ENCODE data around the gene FOXD4.
"Not testable (repeated sequence)": the region's sequence is repeated elsewhere in the genome, so short reads cannot be mapped to it uniquely, and the experiment has no call there.

Gene FOXD4

DNA sequence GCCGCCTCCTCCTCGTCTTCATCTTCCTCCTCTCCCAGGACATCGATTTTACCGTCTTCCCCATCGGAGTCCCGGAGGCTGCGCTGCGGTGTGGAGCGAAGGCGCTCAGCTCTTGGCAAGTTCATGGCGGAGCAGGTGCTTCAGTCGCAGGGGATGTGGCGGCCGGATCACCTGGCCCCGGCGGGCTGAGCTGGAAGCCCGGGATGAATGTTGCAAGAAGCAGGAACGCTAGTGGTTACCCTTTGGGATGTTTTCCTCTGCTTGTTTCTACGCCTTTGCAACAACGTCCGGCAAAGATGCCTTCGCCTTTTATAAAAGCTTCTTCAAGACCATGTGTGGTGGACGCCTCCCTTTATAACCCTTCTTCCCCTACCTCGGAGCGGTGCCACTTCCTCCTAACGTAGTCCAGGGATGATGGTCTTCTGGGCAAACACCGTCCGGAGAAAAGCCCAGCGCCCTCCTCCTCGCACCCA, at the start of gene FOXD4:
Gene FOXD4, minus strand, starts transcription at position 423 of the 473 bp plus-strand sequence. Its CDS starts 298 bp downstream, at position 125.
- DNase-seq = not testable (repeated sequence)

DNA sequence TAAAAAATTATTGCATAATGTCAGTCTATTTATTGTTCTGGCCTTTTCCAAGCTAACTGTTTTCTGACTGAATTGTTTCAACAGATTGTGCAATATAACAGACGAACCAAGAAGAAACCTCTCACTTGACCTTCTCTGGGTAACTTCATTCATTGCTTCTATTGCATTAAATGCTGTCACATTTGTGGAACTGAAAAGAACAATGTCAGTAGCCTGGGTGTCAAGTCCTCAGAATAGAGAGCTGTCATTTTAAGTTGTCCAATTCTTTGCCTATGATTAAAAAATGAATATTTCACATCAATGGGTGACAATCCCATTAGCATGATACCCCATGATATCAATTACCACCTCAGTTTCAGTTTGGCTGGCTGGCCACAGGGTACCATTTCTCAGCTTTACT, 41.7 kb upstream of the FOXD4 start:
- DNase-seq = not testable (repeated sequence)

DNA sequence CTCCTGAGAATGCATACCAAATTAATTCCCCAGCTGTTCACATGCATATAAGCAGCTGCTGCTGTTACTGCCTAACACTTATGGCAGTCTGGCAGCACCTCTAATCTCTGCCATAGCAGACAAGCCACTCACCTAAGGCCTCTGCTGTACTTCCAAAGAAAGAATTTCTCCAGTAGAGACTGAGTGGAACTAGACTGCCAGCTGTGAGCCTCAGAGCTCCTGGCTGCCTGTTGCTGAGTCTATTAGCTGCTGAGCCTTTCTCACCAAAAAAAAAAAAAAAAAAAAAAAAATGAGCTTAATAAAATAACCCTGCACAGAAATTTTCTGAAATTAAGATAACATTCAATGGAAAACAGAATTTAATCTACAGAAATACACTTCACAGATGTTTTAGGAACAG, 33.0 kb upstream of the FOXD4 start:
- DNase-seq = not testable (repeated sequence)

DNA sequence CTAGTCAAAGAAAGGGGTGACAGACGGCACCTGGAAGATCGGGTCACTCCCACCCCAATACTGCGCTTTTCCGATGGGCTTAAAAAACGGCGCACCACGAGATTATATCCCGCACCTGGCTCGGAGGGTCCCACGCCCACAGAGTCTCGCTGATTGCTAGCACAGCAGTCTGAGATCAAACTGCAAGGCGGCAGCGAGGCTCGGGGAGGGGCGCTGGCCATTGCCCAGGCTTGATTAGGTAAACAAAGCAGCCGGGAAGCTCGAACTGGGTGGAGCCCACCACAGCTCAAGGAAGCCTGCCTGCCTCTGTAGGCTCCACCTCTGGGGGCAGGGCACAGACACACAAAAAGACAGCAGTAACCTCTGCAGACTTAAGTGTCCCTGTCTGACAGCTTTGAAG, 21.7 kb upstream of the FOXD4 start:
- DNase-seq = not testable (repeated sequence)

DNA sequence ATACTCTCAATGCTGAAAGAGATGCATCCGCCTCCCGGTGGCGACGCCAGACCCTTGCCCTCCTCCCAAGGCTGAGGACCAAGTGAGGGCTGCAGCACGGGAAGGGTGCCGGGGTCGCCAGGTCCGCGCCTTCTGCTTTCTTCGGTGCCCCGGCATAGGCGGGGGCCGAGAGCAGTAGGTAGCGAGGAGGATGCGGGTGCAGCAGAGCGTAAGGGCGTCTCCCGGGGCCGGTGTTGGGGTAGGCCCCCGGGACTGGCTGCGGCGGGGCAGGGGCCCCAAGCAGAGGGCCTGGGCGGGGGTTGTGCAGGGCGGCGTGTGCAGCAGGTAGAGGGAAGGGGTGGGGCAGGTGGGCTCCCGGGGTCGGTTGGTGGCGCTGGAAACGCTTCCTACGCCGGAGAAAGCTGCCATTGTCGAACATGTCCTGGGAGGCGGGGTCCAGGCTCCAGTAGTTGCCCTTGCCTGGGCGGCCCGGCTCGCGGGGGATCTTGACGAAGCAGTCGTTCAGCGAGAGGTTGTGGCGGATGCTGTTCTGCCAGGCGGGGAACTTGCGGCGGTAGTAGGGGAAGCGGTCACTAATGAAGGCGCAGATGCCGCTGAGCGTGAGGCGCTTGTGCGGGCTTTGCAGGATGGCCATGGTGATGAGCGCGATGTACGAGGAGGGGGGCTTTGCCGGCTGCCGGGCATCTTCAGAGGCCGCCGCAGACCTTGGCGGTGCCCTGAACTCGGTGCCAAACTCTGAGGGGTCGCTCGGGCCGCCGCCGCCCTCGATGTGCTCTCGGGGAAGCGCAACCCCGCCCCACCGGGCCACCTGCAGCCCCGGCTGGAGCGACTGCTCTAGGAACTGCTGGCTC, 848 bp downstream of the FOXD4 start:
- peak in 1 of 2 donors; percentile 35 for DNase-seq

DNA sequence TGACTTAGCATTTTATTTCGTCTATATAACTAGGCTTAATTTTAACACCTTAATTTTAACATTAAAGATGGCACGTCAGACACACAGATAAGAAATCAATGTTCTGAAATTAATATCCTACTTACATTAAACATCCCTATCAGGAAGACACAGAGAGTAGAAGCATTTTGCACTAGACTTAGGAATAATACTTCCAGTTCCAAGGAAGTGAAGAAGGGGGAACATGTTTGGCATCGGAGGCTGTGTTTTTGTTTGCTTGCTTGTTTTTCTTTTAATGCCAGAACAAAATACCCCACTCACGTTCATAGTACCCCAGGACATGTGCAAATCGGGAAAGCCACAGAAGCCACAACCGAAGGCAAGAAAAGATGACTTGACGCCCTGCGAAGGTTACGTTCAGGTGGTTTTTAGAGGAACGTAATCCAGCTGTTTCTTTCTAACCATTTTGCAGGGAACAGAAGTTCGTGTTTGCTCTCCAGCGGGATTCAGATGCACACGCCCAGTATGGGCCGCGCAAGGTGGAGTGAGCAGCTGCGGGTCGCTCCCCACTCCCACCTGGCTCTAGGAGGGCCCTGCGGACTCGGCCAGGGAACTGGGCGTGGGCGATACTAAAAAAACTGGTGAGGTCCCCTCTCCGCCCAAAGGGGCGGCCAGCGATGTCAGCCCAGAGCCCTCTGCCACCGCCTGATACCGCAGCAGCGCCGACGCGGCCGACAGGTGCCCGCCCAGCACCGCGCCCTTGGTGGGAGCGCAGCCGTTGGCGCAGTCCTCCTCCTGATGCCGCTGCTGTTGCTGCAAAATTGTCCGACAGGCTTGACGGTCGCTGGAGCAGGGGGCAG, 1.8 kb downstream of the FOXD4 start:
- DNase-seq = not testable (repeated sequence)

DNA sequence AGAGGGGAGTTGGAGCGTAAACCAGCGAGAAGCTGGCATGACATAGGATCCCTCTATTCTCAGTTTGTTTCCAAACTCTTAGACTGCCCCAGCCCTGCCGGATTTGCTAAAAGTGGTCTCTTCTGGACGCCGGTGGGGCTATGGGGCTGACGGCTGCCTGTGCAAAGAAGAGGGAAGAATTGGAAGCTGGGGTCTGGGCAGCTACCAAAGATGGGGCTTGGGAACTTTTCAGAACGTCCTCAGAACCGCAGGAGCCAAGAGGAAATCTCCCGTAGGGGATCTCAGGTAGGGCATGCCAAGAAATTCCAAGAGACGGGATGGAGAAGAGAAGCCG, 3.1 kb downstream of the FOXD4 start:
- DNase-seq = not testable (repeated sequence)

DNA sequence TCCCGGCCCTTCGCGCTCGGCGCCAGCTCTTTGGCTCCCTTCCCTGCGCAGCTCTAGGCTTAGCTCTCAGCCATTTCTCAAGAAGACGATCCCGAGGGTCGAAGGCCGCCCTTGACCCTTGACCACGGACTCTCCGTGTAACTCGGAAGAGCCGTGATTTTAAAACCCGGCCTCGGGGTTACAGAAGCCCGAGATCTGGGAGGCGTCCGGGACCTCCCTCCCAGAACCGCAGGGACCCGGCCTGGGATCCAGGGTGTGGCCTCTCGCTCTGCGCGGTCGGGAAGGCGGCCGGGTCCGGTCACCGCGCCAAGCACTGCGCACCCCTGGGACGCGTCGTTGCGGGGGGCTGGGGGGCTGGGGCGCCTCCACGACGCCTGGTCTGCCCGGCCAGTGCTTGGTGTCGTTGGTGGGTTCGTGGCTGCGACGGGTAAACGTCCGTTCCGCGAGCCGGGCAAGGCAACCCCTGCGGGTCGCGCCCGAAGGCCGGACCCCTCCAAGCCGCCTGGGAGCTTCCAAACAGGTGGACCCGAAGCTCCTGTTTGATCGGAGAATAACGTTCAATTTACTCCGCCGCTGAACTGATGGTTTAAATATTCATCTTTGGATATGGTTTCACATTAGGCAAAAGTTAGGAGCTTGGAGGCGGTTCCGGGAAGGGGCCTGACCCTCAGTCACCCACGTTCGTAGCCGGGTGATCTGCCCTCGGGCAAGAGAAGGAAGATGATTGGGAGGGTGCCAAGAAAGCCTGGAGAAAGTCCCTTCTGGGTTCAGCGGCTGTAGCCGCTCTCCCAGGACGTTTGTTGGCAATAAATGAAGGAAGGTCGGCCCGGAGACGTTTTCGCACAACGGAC, 3.7 kb downstream of the FOXD4 start:
- DNase-seq = not testable (repeated sequence)

DNA sequence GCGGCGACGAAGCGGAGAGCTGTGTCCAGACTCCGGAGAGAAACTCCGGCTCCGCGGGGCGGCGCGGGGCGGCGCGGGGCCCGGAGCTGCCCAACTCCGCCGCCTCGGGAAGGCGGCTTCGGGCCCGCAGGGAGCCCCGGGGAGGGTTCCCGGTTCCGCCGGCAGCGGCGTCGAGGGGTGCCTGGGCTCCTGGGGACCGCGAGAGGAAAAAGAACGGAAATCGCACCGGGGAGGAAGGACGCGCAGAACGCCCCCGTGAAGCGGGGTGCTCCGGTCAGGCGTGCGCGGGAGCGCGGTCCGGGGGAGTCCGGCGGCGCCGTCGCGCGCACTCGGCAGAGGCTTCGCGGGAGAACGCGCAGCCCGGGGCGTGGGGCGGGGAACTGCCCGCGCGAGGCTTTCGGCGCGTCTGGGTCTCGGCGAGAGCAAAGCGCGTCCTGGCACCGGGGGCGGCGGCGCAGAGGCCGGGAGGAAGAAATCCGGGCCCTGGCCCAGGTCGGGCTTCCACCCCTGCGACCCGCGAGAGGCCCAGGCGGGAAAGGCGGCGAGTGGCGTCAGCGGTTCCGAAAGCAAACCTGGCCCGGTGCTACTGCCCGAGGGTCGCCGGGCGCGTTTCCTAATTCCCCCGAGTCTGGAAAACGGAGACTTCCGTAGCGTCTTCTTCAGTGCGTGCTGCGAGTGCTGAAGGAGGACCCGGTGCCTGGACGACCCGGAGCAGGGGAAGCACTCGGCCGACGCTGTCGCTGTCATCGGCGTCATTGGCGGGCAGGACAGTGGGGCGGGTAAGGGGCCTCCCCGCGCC, 4.5 kb downstream of the FOXD4 start:
- peak; percentile 33 to 44 for DNase-seq

DNA sequence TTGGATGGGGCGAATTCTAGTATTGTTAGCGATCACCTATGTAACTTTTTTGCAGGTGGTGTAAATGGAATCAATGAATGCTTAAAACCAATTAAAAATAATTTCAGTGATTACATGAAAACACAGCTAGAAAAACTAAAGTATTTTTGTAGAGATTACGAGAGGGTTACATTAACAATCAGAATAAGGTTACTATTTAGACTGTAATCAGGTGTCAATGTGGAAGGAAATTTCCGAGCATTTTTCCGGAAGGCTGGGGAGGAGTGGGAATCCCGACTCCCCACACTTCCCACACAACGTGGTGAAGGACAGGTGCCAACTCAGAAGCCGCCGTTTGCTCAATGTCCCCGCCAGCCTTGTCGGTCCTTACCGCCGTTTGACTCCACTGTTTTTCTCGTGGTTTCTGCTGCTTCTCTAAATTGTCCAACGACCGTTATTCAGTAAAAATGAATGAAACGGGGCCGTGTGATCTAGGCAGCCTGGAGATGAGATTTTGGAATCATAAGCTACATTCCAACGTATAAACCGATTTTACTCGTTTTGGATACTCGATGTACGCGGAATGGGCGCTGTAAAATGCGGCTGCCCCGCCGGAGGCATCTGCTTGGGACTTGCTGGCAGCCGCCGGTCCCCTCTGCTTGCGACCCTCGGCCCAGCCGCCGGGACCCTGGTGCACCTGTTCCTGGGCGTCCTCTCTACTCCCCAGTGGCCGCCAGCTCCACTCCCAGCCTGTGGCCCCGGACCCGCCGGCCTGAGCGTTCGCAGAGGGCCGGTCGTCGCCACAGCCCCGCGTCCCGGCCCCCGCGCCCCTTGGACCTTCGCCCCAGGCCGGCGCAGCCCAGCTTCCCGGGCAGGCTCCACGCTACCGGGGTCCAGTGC, 5.4 kb downstream of the FOXD4 start:
- peak in 1 of 2 donors; percentile 15 for DNase-seq

DNA sequence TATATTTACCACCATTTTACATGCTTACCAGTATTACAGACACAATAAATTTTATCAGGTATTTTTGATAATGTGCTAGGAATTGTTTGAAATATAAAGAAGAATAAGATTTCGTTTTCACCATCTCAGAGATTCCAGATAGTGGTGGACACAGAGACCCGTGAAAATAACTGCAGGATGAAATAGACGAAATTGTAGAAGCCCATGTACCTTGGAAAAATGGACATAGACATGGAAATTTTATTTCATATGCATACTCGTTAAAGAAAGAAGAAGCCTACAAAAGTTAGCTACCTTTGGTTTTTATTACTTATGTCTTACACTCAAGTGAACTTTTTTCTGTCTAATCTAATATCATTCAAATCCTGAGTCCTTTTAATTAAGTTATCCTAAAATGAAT, 7.5 kb downstream of the FOXD4 start:
- DNase-seq = not testable (repeated sequence)

DNA sequence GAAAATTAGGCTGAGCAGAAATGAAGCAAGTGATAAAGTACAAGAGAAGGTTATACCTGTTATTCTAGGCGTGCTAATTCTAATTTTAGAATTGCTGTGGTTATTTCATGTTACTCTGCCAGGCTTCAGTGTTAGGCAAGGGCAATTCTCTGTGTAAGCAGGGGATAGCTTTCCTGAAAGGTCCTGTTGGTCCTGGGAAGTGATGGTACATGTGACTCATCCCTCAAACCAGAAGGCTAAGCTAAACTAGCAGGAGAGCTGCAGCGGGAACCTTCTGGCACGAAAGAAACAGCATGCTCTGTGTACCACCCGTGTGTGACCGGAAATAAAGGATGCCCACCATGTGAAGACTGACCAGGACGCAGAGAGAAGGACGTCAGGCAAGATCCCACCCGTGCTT, 8.7 kb downstream of the FOXD4 start:
- DNase-seq = not testable (repeated sequence)

DNA sequence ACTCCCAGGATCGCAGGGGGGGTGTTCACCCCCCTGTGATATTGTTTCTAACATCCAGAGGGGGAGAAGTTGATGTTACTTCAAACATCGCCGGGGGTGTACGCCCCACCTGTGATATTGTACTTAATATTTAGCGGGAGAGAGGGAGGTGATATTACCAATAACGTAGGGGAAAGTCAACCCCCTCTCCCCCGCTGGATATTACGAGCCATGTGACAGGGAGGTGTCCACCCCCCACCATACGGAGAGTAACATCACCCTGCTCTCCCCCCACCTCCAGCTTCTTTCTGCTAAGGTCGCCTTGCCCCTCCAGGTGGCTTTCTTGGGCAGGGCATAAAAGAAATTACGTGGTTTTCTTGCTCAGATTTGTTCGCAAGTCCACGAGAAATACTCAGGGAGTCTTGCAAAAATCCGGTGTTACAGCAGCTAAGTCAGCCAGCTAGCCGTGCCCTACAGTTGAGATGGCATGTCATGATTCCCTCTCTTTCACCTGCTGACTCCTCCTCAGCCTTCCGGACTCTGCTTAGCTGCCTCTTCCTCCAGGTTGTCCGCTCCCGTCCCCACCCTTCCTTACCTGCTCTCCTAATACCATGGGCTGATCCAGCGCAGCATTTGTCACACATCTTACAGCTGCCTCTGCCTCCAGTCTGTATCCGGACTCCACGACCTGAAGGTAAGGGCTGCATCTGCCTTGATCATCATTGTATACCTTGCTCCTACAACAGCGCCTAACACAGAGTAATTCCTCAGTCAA, 9.3 kb downstream of the FOXD4 start:
- DNase-seq = not testable (repeated sequence)

DNA sequence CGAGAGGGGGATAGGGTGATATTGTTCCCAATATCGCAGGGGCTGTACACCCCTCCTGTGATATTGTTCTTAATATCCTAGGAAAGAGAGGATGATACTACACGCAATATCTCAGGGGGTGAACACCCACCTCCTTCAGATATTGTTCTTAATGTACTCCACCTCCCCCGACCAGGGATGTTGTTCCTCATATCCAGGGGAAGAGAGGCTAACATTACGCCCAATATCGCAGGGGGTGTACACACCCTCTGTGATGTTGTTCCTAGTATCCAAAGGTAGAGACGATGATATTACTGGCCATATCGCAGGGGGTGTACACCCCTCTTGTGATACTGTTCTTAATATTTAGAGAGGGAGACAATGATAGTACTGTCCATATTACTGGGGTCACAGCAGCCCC, 12.2 kb downstream of the FOXD4 start:
- DNase-seq = not testable (repeated sequence)

DNA sequence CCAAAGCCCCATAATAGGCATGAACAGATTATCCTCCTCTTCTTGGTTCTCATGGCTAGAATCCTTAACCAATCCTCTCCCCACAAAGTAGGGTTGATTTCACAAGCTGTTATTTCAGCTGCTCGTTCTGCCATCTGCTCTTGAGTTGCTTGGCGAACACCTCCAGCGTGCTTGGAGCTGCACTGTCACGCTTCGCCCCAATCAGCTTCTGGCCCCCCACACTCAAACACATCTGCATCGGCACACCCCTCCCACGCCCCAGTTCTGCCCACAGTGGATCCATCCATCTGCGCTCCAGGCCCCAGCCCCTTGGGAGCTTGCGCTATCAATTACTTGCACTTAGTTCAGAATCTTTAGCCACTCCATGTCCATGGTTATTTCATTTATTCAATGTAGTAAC, 17.8 kb downstream of the FOXD4 start:
- DNase-seq = not testable (repeated sequence)

DNA sequence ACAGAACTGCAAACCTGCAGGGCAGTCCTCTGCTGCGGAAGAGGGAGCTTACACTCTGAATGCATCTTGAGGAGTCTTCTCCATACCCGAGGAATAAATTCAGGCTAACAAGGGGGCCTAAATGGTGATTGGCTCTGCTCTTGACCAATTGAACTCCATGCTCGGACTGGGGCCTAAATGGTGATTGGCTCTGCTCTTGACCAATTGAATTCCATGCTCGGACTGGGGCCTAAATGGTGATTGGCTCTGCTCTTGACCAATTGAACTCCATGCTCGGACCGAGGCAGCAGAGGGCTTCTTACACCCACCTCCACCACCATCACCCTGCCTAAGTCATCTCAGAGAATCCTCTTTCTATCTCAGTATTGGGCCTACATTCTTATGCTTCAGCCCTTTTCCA, 18.4 kb downstream of the FOXD4 start:
- not testable (repeated sequence) for DNase-seq

DNA sequence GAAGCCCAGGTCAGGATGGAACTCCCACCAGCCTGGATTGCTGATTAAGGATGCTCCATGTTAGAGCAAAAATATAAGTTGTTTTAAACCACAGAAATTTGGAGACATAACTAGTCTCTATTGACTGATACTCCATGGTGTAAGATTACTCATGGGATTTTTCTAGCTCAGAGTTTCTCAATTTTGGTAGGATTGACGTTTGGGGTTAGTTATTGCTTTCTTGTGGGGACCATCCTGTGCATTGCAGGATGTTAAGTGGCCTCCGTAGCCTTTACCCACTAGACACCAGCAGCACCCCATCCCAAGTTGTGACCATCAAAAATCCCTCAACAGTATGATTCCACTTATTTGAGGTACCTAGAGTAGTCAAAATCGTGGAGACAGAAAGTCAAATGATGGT, 19.4 kb downstream of the FOXD4 start:
- DNase-seq = not testable (repeated sequence)

DNA sequence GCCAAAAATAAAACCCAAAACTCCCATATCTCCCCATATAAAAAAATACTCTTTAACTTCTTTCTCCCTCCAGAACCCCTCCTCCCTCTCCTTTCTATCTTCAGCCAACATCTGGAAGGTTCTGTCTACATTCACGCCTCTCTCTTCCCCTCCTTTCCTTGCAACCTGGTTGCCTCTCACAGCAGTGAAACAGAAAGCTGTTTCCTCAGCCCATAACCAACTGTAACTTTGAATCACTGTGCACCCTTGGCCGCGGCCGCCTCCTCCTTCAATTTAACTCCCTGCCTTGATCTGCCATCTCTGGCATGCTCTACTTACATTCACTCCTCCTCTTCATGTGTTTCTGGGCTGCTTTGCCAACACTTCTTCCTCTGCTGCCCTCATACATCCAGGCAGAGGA, 23.2 kb downstream of the FOXD4 start:
- not testable (repeated sequence) for DNase-seq

DNA sequence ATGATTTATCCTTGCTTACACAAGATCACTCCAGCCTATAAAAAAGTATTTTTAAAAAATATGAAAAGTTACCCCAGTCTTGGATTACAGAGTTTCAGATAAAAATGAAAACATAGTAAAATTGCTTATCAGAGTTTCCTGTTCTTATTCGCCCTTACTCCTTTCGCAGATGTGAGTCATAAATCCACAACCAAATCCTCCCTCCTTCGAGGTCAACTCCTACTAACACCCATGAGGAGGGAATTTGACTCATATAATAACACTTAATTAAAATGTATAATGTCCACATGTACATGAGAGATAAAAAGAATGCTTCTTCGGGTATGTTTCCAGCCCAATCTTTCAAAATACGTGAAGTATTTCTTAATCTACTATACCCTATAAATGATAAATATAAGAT, 23.9 kb downstream of the FOXD4 start:
- DNase-seq = not testable (repeated sequence)

DNA sequence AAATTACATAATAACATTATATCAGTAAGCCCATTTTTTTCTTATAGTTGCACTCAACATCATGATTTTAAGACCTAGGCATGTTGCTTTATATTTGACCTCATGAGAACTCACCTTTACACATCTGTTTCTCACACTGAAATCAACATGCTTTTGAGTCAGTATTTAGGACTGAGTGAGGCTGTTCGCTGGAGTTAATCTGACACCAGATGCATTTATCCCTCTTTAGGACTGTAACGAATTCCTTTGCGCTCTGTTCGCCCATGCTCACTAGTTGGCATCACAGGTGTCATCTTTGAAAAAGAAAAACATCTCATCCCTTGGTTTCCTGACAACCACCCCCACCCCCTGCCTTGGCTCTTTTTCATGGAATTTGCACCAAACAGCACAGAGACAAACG, 24.3 kb downstream of the FOXD4 start:
- not testable (repeated sequence) for DNase-seq

Data from CD4-positive, alpha-beta T cell treated with Interleukin-1 beta for 1 hour (primary cell).